Gastrocnemius medialis (tissue), 4 donors: ENCODE data around the gene MNDA. TPM values are rescaled to one million over a fixed set of nuclear protein-coding genes. Genes with fewer than 3 reads are reported as not detected.
A peak's percentile ranks its signal among the peaks of the same experiment; 100 is the strongest.

Experiments
- ATAC-seq, 2 donors: fragments of 150-250 bp; one replicate each; pipeline ENCODE4 v1.9.1; 2016
- DNase-seq, 2 donors: peaks; one replicate each; pipeline ENCODE4 v3.0.0-alpha.2; 2019
- H3K27ac ChIP-seq, 4 donors: fragments of 200-600 bp; sonication (generic); 1 replicate in 1 of 4; 2 replicates in 3 of 4; pipeline ENCODE4 v1.5.1; 2016 to 2018; ENCODE audit warnings: mild to moderate bottlenecking in 2 of 4, moderate library complexity in 1 of 4
- H3K27me3 ChIP-seq, 3 donors: fragments of 200-600 bp; sonication (generic) in 2 of 3; 1 replicate in 1 of 3; 2 replicates in 2 of 3; pipeline versions ENCODE4 v1.5.1 to v1.6.0; 2016 to 2019; ENCODE audit warnings: mild to moderate bottlenecking in 1 of 3, moderate library complexity in 1 of 3
- H3K36me3 ChIP-seq, 2 donors: fragments of 200-600 bp; sonication (generic) in 1 of 2; one replicate each; pipeline ENCODE4 v1.5.1; 2017 to 2018
- H3K4me1 ChIP-seq, 2 donors: fragments of 200-600 bp; sonication (generic) in 1 of 2; one replicate each; pipeline ENCODE4 v1.5.1; 2016 to 2017; ENCODE audit warnings: mild to moderate bottlenecking in 2 of 2
- H3K4me3 ChIP-seq, 4 donors: fragments of 200-600 bp; sonication (generic) in 3 of 4; 1 replicate in 1 of 4; 2 replicates in 3 of 4; pipeline ENCODE4 v1.5.1; 2016 to 2019; ENCODE audit warnings: mild to moderate bottlenecking in 2 of 4
- H3K9me3 ChIP-seq, 3 donors: fragments of 200-600 bp; sonication (generic) in 2 of 3; 1 replicate in 1 of 3; 2 replicates in 2 of 3; pipeline ENCODE4 v1.5.1; 2016 to 2019
- POLR2A ChIP-seq, 2 donors: fragments of 450-650 bp; IDR thresholded peaks; one replicate each; pipeline ENCODE4 v1.6.1; 2017; ENCODE audit warnings: antibody characterized with exemption in 2 of 2, mild to moderate bottlenecking in 2 of 2, moderate library complexity in 2 of 2
- in situ Hi-C, 4 donors: fragments of 200-750 bp; cut with MboI; loops; one replicate each; pipeline versions ENCODE4 v1.15.0 to v1.8.0; 2017; ENCODE audit warnings: low sequenced_read_pairs in 4 of 4
- intact Hi-C: fragments of 100-400 bp; cut with DNase I; formaldehyde crosslinking; loops from one replicate; pipeline ENCODE4 v1.15.1; 2023; ENCODE audit warnings: low total_unique reads
- total RNA-seq, 4 donors: library from RNA; depleted of rRNA; stranded (reverse); fragments of >200 nt; gene quantifications; one replicate each; pipeline versions ENCODE4 v1.1.0 to v1.2.3, GENCODE V29; 2016
- TF ChIP-seq, protein P1 (sequence below), 5 experiments: fragments of 450-650 bp in 3 of 5; fragments of 200-600 bp in 2 of 5; sonication (generic) in 2 of 5; IDR thresholded peaks in 4 of 5; conservative IDR thresholded peaks in 1 of 5; 1 replicate in 4 of 5; 2 replicates in 1 of 5; pipeline ENCODE4 v1.5.1; 2016 to 2019; ENCODE audit warnings: antibody characterized with exemption in 5 of 5, mild to moderate bottlenecking in 3 of 5, moderate library complexity in 3 of 5

MNDA gene
- total RNA-seq, 4 donors from 2014 or later = 1.0 to 2.7 (median 2.4) TPM

DNA sequence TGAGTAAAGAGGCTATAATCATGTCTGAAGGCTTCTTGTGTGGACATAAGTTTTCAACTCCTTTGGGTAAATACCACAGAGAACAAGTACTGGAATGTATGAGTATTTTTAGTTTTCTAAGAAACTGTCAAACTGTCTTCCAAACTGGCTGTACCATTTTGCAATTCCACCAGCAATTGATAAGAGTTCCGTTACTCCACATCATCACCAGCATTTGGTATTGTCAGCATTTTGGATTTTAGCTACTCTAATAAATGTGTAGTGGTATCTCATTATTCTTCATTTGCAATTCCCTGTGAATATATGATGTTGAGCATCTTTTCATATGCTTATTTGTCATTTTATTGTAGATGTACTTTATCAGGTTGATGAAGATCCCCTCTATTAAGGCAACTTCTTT lies 9.4 kb upstream of the MNDA start:
- H3K4me1 ChIP-seq = no peaks in the 10 kb centered on the region
- in situ Hi-C loops = no loop called here
- ATAC-seq = no peak

GRCh38 chr1:158830074-158830677 lies 975 bp upstream of the MNDA start:
- Histone ChIP-seq H3K9me3 (no peaks in the 10 kb centered on the region), H3K4me1 (no peaks in the 10 kb centered on the region), H3K27me3 (no peaks in the 10 kb centered on the region), H3K36me3 (no peaks in the 10 kb centered on the region), H3K4me3 (no peak overlapping the region), H3K27ac (no peak overlapping the region)
- in situ Hi-C loops = no loop called here
- DNase-seq (no peak), ATAC-seq (no peak)
- intact Hi-C loops = no loop called here
- TF ChIP-seq POLR2A (IDR thresholded peaks at IDR 0.05) = no peak
- TF ChIP-seq, protein P1, sequence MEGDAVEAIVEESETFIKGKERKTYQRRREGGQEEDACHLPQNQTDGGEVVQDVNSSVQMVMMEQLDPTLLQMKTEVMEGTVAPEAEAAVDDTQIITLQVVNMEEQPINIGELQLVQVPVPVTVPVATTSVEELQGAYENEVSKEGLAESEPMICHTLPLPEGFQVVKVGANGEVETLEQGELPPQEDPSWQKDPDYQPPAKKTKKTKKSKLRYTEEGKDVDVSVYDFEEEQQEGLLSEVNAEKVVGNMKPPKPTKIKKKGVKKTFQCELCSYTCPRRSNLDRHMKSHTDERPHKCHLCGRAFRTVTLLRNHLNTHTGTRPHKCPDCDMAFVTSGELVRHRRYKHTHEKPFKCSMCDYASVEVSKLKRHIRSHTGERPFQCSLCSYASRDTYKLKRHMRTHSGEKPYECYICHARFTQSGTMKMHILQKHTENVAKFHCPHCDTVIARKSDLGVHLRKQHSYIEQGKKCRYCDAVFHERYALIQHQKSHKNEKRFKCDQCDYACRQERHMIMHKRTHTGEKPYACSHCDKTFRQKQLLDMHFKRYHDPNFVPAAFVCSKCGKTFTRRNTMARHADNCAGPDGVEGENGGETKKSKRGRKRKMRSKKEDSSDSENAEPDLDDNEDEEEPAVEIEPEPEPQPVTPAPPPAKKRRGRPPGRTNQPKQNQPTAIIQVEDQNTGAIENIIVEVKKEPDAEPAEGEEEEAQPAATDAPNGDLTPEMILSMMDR (IDR thresholded peaks at IDR 0.05 in 4 of 5, conservative IDR thresholded peaks at IDR 0.05 in 1 of 5) = no peak

More for the DNA sequence above, 9.4 kb upstream of the MNDA start:
- no peaks in the 10 kb centered on the region for H3K9me3 ChIP-seq
- intact Hi-C loops = no loop called here
- H3K27ac ChIP-seq = no peak overlapping the region
- no peak for DNase-seq
- H3K4me3 ChIP-seq = no peak overlapping the region
- no peaks in the 10 kb centered on the region for H3K27me3 ChIP-seq
- H3K36me3 ChIP-seq = no peaks in the 10 kb centered on the region
- TF ChIP-seq, protein P1 (IDR thresholded peaks at IDR 0.05 in 4 of 5, conservative IDR thresholded peaks at IDR 0.05 in 1 of 5) = no peak
- TF ChIP-seq POLR2A (IDR thresholded peaks at IDR 0.05) = no peak

DNA sequence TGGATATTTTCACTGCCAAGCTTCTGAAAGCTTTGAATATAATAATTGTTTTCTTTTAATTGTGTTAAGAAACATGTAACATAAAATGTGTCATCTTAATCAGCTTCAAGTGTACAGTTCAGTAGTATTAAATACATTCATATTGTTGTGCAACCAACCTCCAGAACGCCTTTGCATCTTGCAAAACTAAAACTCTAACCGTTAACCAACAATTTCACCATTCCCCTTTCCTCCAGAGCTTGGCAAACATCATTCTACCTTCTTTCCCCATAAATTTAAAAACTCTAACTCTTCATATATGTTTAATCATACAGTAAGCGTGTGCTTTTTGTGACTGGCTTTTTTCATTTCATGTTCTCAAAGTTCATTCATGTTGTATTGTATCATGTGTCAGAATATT lies 2.1 kb downstream of the MNDA start:
- ATAC-seq = no peak

DNA sequence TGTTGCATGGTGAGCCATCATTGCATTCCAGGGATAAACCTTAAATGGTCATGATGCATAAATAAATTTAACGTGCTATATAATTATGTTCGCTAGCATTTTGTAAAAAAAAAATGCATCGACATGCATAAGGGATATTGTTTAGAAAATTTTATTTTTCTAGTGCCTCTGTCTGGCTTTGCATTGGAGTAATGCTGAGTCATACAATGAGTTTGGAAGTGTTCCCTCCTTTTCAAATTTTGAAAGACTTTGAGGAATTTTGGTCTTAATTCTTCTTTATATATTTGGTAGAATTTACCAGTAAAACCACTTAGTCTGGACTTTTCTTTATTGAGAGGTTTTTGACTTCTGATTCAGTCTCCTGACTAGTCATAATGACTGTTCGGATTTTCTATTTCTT lies 4.9 kb downstream of the MNDA start:
- TF ChIP-seq, protein P1 (IDR thresholded peaks at IDR 0.05 in 4 of 5, conservative IDR thresholded peaks at IDR 0.05 in 1 of 5) = no peak
- TF ChIP-seq POLR2A (IDR thresholded peaks at IDR 0.05) = no peak
- no peaks in the 10 kb centered on the region for H3K9me3 ChIP-seq
- H3K27ac ChIP-seq = no peak overlapping the region
- no peak for ATAC-seq
- in situ Hi-C loops (no loop called here), intact Hi-C loops (no loop called here)
- no peaks in the 10 kb centered on the region for H3K27me3 ChIP-seq
- no peaks in the 10 kb centered on the region for H3K4me1 ChIP-seq
- DNase-seq = no peak
- H3K36me3 ChIP-seq = no peaks in the 10 kb centered on the region
- no peak overlapping the region for H3K4me3 ChIP-seq

More for the DNA sequence above, 2.1 kb downstream of the MNDA start:
- H3K9me3 ChIP-seq = no peaks in the 10 kb centered on the region
- intact Hi-C loops = no loop called here
- H3K27ac ChIP-seq = no peak overlapping the region
- no peak for TF ChIP-seq POLR2A (IDR thresholded peaks at IDR 0.05)
- TF ChIP-seq, protein P1 (IDR thresholded peaks at IDR 0.05 in 4 of 5, conservative IDR thresholded peaks at IDR 0.05 in 1 of 5) = no peak
- no peaks in the 10 kb centered on the region for H3K27me3 ChIP-seq
- H3K36me3 ChIP-seq = no peaks in the 10 kb centered on the region
- peak overlapping the region in 1 of 4 donors; percentile 10 for H3K4me3 ChIP-seq
- H3K4me1 ChIP-seq = no peaks in the 10 kb centered on the region
- in situ Hi-C loops = no loop called here
- no peak for DNase-seq

DNA sequence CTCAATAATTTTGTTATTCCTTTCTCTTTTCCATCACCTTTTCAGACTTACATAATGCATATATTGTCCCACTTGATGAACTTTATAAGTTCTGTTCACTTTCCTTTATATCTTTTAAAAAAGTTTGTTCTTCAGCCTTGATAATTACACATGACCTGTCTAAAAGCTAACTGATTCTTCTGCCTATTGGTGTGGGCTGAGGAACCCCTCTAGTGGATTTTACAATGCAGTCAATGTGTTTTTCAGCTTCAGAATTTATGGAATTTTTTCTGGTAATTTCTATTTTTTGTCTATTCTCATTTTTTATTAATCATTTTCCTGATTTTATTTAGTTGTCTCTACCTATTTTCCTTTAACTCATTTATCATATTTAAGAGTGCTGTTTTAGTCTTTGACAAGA lies 7.5 kb downstream of the MNDA start:
- Histone ChIP-seq H3K9me3 (no peaks in the 10 kb centered on the region), H3K36me3 (no peaks in the 10 kb centered on the region), H3K27ac (no peak overlapping the region), H3K4me3 (no peak overlapping the region), H3K4me1 (no peaks in the 10 kb centered on the region), H3K27me3 (no peaks in the 10 kb centered on the region)
- TF ChIP-seq, protein P1 (IDR thresholded peaks at IDR 0.05 in 4 of 5, conservative IDR thresholded peaks at IDR 0.05 in 1 of 5) = no peak
- TF ChIP-seq POLR2A (IDR thresholded peaks at IDR 0.05) = no peak
- DNase-seq (no peak), ATAC-seq (no peak)
- in situ Hi-C loops (no loop called here), intact Hi-C loops (no loop called here)
